Measurements from ENCODE around the gene ETV6. TPM values are rescaled to one million over a fixed set of nuclear protein-coding genes. Genes with fewer than 3 reads are reported as not detected.

Gene ETV6
- total and polyA plus RNA-seq, 2 of the 8 experiments (the other 6 are each of a cell fraction or from before 2014, with no cell fraction given): 5.5 to 23.9 TPM

DNA sequence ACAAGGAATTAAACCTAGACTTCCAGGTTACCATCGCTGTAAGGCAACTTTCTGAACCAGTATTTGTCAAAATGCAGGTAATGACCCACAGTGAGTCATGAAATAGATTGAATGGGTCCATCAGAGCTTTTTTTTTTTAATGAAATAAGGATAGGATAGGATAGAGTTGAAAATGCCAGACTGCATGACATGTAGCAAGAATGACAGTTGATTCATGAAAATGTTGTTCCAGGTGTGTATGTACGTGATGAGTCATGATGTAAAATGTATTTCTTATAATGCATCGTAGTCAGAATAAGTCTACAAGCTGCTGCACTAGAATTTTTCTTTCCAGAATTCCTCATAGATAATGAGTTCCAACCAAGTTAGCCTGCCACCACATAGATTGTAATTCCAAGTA, 236.9 kb downstream of the ETV6 start:
- CTCF ChIA-PET (ENCODE audit: partially characterized antibody): no interaction called here
- no peak for TF ChIP-seq MAFK (IDR thresholded peaks at IDR 0.05; ENCODE audit: low read depth, low read length)
- no peak for TF ChIP-seq HDAC2 (IDR thresholded peaks at IDR 0.05; ENCODE audit: borderline replicate concordance in 1 of 2, low read depth in 2 of 2, low read length in 2 of 2)

More for the DNA sequence above, 236.9 kb downstream of the ETV6 start:
- POLR2A ChIA-PET (ENCODE audit: partially characterized antibody): interaction anchor here (0.6 kb wide), 1 partner anchor 60 kb away, joined by 3 read pairs; no protein-coding TSS in a partner anchor
- H2BK5ac ChIP-seq (ENCODE audit: low read depth, low read length): no peak overlapping the region
- no peak overlapping the region for H2AK5ac ChIP-seq (ENCODE audit: low read depth, low read length)
- no peaks in the 10 kb centered on the region for H3K9me3 ChIP-seq (ENCODE audit: insufficient read depth in 2 of 2, low read depth in 1 of 2, low read length in 1 of 2)
- no peak overlapping the region for H3K14ac ChIP-seq (ENCODE audit: insufficient read length)
- no peaks in the 10 kb centered on the region for H3K27me3 ChIP-seq (replicated peaks in 1 of 4; ENCODE audit: control insufficient read depth in 3 of 4, extremely low read depth in 1 of 4, insufficient read depth in 3 of 4, low read length in 3 of 4)
- no peak overlapping the region for H3K56ac ChIP-seq (replicated peaks; ENCODE audit: insufficient read length, low read depth, low read length)
- H4K5ac ChIP-seq (ENCODE audit: insufficient read length, low read depth, low read length): no peak overlapping the region
- no peak overlapping the region for H2BK15ac ChIP-seq (ENCODE audit: low read length)
- no peak overlapping the region for H2BK120ac ChIP-seq (replicated peaks; ENCODE audit: low read depth, low read length)
- no peak overlapping the region for H4K91ac ChIP-seq (replicated peaks; ENCODE audit: insufficient read length, low read length)
- 91% methylated on average over 3 of the region's 3 CpGs; no CpG with 5 or more reads in 1 of the 2 experiments for WGBS, 2 experiments (ENCODE audit: extremely low coverage in 1 of 2, insufficient coverage in 1 of 2, insufficient read length in 1 of 2, insufficient replicate concordance in 2 of 2, low coverage in 1 of 2, low lambda C conversion rate in 2 of 2, missing lambda C conversion rate in 1 of 2)
- no peak overlapping the region for H3K18ac ChIP-seq (ENCODE audit: extremely low read depth, low read length)
- H3K23ac ChIP-seq (ENCODE audit: insufficient read length): no peak overlapping the region
- no peak overlapping the region for H2BK12ac ChIP-seq (ENCODE audit: low read depth, low read length)
- no peak overlapping the region for H3K27ac ChIP-seq (ENCODE audit: low read depth, low read length)
- H3K4ac ChIP-seq (replicated peaks; ENCODE audit: insufficient read length, low read depth, low read length): no peak overlapping the region
- no peaks in the 10 kb centered on the region for H3K79me1 ChIP-seq (ENCODE audit: low read depth, low read length)
- FAIRE-seq (no peak), DNase-seq (ENCODE audit: low read depth in 1 of 2, low spot score in 2 of 2) (no peak)
- no peaks in the 10 kb centered on the region for H3K79me2 ChIP-seq (ENCODE audit: control insufficient read depth in 1 of 2, insufficient read depth in 2 of 2, low read length in 2 of 2)
- no peaks in the 10 kb centered on the region; the same call in 1 of the 2 replicates for H3K23me2 ChIP-seq (ENCODE audit: low read depth, low read length)
- H3K4me2 ChIP-seq (ENCODE audit: insufficient read depth in 1 of 2, low read depth in 2 of 2, low read length in 2 of 2): no peak overlapping the region
- no peak overlapping the region for H4K8ac ChIP-seq (ENCODE audit: extremely low read depth, insufficient read depth, low read length)
- peaks cover 0 to 3% (median 0%) of the 10 kb centered on the region in 4 experiments; a peak in 4 of 8 replicates for H3K36me3 ChIP-seq (ENCODE audit: control insufficient read depth in 2 of 4, insufficient read depth in 4 of 4, low read length in 3 of 4)
- H2AFZ ChIP-seq (ENCODE audit: low read length): no peak overlapping the region
- H3K4me3 ChIP-seq (ENCODE audit: extremely low read depth in 1 of 4, insufficient read depth in 2 of 4, low read depth in 3 of 4, low read length in 4 of 4): no peak overlapping the region
- no peak overlapping the region for H3K9ac ChIP-seq (replicated peaks in 1 of 4; ENCODE audit: extremely low read depth in 1 of 4, low read depth in 3 of 4, low read length in 3 of 4)
- no peaks in the 10 kb centered on the region for H3K4me1 ChIP-seq (replicated peaks in 1 of 4; ENCODE audit: control insufficient read depth in 3 of 4, insufficient read depth in 4 of 4, low read length in 3 of 4)
- no peaks in the 10 kb centered on the region for H4K20me1 ChIP-seq (replicated peaks in 1 of 2; ENCODE audit: control insufficient read depth in 1 of 2, insufficient read depth in 2 of 2, low read length in 2 of 2)
- H2BK20ac ChIP-seq (ENCODE audit: low read length): no peak overlapping the region

All from H1 (cell line).